M059J (cell line): ENCODE data around the gene HIVEP1. TPM values are rescaled to one million over a fixed set of nuclear protein-coding genes. Genes with fewer than 3 reads are reported as not detected.

Experiments used
- DNase-seq: peaks from one replicate; pipeline ENCODE4 v3.0.0-alpha.2; 2012; ENCODE audit warnings: low read depth
- total RNA-seq: library from RNA; depleted of rRNA; stranded (reverse); fragments of >200 nt; shearing (Covaris generic); gene quantifications from 2 replicates; pipeline ENCODE4 v1.2.3, GENCODE V29; 2014

Gene HIVEP1
- total RNA-seq, 1 experiment from 2014 or later: 20.4 TPM

DNA sequence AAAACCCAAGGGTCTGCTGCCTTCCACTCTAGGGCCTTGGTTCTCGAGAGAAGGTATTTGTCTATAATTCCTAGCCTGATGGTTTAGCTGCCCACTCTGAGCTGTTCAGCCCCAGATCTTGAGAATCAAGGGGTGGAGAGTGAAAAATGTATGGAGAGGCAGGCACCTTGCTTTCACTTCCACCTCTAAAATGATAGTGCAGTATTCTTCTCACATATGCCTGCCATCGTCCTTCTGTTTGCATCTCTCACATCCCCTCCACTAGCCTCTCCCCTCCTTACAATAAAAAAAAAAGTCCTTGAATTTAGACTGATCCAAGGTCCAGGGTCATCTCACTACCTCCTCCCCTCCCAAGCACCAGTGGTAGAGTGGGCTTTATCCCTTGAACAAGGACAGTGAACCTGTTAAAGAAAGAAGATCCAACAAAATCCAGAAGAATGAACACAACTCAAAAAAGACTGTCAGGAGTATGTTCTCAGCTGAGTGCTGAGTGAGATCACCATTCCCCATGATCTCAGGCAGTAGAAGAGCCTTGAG lies 104.2 kb downstream of the HIVEP1 start:
- DNase-seq: no peak

DNA sequence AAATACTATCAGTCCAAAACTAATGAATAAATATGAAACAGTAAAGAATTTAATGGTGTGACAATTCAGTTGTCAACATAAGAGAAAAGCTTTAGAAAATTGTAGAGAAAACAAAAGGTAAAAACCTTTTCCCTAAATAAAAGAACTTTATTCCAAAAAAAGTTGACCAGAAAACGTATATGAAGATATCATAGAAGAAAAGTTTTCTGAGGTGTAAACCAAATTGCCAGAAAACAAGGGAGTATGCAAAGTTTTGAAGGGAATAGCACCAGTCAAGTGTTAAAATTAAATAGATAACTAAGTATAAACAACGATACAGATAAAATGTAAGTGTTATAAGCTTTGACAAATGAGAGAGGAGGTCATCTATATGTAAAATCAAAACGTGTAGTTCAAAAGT lies 104.9 kb downstream of the HIVEP1 start:
- no peak for DNase-seq

DNA sequence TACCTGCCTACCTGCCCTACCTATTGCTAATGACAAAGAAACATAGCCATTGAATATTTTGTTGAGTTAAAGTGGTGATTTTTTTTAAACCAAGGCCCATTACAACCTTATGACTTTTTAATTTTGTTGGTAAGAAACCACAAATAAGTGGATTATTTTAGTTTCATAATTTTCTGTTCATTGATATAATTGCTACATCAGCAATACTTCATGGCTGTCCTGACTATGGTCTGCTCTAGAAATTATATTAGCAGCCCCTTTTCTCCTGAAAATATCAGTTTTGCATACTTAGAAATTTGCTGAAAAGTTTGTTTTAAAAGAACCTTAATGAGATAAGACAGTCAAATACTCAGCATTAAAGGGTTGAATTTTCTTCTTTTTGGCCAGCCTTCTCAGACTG lies 106.5 kb downstream of the HIVEP1 start:
- no peak for DNase-seq

DNA sequence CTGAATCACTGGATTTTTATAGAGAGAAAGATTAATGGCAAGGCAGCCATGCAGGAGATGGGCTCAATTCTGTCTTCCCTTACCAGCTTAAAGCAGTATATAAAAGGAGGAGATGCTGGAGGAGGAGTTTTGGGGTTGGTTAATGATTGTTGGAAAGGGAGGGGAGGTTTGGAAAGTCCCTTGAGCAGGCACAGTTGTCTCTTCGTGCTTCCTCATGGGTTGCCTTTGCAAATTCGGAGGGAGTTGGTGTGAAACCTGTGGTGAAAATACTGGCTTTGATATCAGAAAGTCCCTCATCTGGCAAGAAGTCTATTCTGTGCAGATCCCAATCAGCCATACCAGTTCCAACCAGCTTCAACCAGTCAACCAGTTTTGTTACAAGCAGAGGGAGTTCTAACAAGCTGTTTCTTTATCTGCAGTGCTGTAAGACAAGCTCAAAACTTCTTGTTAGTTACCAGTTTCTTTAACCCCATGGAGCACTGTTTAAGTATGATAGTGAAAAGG lies 107.0 kb downstream of the HIVEP1 start:
- no peak for DNase-seq

DNA sequence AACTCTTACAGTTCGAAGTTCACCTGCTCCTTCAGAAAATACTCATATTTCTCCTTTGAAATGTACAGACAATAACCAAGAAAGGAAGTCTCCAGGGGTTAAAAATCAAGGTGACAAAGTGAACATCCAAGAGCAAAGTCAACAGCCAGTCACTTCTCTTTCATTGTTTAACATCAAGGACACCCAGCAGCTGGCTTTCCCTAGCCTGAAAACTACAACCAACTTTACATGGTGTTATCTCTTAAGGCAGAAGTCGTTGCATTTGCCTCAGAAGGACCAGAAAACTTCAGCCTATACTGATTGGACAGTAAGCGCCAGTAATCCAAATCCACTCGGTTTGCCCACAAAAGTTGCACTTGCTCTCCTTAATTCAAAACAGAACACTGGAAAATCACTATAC lies 113.3 kb downstream of the HIVEP1 start:
- DNase-seq: no peak

DNA sequence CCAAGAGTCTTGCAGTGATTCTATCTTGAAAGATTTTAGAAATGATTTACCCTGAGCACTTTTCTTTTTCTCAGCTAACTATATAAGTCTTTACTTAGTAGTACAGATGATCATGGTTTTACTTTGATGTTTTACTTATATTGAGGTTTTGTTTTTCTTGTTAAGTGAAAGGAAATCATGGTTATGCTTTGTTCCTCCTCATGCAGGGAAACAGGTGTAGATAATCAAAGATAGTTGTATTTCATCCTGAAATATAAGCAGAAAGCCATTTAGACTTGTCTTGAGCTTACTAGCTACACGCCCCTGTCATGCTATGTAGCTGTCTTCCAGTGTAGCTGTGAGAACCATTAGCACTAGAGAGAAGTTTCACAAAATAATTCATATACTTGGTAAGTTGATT lies 113.9 kb downstream of the HIVEP1 start:
- DNase-seq: no peak

DNA sequence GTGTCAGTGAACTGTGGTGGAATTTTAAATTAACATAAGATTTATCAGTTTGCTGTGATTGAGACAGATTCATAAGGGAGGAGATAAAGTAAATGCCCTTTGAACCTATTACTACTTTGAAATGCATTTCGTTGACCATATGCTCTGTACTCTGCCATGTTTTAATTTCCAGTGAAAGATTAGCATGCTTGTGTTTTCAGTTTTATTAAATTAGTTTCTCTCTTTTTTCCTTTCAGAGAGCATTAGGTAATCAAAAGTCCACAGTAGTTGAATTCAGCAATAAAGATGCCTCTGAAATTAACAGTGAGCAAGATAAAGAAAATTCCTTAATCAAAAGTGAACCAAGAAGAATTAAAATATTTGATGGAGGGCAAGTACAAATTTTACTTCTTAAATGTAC lies 117.4 kb downstream of the HIVEP1 start:
- no peak for DNase-seq

DNA sequence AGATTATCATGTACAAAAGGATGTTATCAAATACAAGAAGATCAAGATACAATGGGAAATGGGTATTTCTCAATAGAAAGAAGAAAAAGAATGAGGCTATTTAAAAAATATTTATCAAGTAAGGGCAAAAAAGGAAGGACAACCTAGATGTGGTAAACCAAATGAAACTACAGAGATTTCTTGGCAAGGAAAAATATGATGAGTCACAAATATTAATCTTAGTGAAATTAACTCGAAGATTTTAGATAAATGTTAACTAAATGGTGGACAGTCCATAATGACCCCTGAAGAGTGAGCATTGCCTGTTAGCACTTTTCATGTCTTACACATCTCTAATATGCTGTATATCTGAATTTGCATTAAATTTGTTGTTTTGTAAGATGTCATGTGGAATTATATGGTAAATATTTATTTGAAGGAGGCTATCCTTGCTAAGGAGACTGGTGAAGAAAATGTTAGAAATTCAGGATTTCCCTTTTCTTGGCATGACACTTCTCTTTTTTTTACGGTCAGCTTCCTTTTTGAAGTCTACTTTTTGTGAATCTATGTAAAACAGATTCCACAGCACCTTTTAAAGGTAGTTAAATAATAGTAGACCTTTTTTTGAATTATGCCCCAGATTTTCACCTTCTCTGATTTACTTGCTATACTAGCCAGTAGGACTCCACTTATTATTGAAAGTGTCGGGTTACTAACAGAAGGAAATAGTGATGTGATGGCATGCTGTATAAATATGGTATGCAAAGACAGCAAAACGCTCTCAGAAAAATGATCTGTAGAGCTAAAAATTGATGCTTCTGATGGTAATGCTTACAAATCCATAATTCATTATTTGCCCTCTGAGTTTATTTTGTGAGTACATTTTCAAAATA lies 120.5 kb downstream of the HIVEP1 start:
- DNase-seq: no peak

DNA sequence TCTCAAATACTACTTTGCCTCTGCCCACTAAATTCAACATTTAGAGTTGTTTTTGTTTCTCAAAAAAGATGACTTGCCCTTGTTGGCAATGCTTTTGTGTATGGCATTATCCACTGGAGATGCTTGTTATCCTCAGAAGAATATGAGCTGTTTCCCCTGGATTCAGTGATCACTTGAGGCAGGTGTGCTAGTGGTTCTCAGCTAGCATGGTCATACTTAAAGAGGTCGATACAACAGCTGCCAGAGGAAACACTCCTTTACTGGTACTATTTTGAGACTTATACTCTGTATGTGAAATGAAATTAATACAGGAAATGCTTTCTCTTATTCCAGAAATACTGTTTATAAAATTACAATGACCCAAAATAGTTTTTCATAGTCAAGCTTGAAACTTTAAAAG lies 122.5 kb downstream of the HIVEP1 start:
- no peak for DNase-seq

DNA sequence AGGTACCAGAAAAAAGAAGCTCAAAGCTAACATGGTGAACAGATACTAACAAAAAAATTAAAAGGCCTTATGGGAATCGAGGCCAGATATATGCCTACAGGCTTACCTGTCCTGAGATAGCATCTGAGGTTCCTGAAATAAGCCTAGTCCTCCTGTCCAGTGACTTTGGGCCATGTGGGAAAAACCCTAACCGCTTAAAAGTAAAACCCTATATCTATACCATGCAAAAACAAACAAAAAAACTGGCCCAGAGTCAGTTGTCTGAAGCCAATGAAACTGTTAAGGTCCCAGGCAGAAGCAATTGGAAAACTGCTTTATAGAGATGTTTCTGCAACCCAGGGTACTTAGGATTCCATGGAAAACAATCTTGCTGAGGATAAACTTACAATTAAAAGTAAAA lies 122.9 kb downstream of the HIVEP1 start:
- no peak for DNase-seq

DNA sequence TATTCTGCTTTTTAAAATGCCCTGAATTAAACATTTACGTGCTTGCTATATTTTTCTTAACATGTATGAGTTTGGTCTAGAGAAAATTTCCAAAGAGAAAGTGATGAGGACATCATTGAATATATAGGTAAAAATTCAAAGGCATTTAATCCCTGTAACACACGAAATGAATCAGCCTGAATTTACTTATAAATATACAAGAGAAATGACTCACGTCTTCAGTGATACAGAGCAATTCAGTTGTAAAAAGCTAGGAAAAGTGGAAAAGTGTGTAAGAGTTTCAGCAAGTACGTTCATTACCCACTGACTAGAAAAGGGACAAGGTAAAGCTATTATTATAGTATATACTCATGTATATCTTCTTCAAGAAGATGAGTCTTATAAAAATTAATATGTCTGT lies 124.8 kb downstream of the HIVEP1 start:
- peak; percentile 56 for DNase-seq

DNA sequence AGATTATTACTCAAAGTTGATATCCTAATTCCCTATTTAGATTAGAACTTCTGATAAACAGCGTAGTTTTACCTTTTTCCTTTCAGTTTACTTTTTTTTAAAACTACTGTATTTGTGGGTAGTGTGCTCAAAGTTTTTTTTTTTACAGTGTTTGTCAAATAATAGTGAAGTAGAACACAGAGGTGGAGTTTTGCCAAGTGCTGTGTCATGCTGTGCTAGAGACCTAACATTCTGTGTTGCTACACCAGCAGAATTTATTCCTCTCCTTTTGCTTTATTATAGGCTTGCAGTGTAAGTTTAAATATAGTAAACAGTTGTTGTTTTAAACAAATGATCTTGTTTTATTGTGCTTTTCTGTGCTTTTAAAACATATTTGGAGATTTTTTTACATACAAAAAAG lies 125.4 kb downstream of the HIVEP1 start:
- DNase-seq: peak; percentile 87

DNA sequence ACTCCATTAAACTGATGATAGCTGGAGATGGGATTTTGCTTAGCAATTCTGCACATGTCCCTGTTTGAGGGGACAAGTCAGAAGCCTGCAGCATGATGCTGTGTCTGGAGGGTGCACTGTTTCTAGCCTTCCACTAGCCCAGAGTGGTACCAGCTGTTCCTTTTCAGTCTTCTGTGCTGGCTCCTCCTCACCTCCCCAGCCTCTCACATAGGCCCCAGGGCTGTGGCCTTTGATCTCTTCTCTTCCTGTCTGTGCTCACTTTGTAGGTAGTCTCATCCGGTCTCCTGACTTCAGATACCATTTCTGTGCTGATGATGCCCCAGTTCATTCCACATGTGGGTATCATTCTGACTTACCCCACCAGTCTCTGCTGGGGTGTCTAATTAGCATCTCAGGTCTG lies 126.3 kb downstream of the HIVEP1 start:
- peak; percentile 54 for DNase-seq

DNA sequence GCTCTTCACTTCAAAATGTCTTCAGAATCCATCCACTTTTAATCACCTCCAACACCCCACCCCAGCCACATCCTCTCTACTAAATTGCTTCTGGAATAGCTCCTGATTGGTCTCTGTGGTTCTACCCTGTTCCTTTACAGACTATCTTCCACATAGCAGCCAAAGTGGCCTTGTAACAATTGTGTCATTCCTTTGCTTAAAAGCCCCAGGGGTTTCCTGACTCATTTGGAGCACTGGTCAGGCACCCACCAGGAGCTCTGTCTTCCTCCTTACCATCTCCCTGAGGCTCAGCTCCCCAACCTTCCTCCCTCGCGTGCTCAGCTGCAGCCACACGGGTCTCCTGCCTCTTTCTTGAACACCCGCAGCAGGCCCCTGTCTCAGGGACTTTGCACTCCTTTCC lies 126.8 kb downstream of the HIVEP1 start:
- DNase-seq: peak; percentile 78

DNA sequence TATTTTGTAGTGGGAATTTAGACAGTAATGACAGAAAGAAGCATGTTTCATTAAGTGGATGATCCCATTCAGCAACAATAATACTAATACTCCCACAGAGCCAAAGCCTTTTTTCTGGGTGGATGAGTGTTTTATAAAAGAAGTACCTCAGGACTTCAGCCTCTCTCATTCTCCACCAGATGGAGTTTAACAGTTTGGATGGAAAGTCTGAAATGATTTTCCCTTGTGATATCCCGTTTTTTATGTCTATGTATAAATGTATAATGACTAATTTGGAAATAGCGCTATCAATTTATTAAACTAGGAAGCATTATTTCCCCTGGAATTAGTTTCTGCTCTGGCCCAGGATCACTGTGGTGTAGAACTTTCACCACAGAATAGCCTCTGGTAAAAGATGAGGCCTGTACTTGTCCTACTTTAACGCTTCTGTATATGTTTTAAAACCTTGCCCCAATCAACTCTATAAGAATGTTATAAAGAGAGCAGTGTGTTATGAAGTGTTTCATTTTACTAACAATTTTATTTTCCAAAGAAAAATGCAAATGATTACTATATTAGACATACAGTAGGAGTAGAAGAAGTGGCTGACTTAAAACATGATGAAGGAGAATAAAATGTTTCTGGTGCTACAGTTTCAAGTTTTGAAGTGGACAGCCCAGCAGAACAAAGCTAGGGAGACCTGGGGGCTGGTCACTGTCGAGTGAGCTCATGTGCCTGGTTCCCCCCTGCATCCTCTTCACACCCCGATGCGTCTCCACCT lies 135.6 kb downstream of the HIVEP1 start:
- peak; percentile 59 for DNase-seq

DNA sequence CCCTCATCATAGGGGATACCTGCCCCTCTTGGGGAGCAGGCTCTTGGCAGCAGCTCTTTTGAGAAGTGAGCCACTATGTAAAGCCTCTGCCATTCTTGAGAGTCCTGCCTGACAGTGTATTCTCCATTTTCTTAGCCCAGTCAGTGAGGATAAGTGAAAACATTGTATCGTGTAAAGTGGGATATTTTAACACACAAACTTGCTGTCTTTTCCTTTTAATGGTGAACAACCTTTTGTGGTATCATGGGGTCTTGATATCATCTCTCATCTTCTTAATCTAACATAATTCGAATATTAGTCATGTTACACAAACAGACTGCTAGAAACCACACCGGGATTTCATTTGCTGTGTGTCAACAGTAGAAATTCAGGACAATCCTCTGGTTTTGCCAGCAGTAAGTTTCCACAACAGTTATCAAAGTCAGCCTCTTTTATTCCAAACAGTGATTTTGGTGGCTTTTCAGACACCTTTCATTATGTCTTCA lies 136.2 kb downstream of the HIVEP1 start:
- peak; percentile 93 for DNase-seq

DNA sequence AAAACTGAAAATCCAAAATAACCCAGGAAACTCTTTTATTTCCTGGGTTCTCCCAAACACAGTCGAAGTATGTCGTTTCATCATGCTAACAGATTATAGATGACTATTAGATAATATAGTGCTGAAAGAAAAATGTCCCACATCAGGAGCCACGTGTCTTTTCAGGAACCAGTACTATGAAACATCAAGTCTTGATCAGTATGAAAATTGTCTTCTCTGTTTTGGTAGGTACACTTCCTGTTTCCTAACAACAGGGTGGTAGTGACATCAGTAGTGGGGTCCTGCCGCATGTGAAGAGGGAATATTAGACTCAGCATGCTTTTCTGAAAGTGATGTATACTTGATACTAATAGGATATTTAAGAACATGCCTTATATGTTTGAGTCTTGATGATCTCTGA lies 136.7 kb downstream of the HIVEP1 start:
- peak; percentile 44 for DNase-seq

DNA sequence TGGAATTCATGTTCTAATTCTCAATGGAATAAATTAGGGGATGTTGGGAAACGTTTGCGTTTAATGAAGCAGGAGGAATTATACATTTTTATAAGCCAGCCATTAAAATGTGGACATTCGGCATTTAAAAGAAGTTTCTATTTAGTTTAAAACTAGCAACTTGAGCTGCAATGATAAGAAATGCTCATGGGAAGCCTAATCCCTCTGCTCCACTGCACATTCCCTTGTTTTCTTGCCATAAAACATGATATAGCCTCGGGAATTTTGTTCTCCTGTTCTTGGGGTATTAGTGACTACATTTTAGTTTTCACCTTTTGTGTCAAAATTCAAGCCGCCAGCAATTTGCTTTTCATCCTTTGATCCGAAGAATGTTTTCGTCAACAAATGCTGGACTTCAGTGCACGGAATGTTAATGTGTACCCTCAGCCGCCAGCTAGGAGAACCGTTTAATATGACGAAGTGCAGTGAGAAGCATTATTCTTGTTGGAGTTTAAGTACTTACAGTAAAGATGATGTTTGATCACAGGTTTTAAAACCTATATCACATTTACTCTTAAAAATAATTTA lies 137.9 kb downstream of the HIVEP1 start:
- no peak for DNase-seq

DNA sequence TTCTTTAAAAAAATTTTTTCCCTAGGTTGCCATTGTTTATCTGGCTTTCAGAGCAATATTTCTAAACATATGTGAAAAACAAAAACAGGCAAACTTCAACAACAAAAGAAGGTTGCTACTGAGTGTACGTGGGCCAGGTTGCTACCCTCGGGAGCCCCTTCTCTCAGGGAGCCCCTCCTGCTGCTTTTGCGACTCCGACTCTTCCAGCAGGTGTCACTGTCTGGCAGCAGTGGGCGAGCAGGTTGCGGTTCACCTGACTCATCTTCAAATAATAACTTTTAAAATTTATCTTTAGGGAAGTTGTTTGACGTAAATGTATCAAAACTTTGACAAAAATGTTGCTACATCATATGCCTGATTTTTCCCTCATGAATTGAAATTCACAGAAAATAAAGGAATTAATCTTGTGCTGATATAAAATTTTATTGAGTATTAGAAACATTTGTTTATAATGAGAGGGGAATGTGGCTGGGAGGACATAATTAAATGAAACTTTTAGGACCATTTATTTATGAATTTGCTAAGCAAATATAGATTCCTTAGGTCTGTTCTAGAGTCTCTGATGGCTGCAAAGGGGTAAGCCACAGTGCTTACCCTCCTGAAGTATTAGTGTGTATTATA lies 138.8 kb downstream of the HIVEP1 start:
- peak; percentile 39 for DNase-seq

DNA sequence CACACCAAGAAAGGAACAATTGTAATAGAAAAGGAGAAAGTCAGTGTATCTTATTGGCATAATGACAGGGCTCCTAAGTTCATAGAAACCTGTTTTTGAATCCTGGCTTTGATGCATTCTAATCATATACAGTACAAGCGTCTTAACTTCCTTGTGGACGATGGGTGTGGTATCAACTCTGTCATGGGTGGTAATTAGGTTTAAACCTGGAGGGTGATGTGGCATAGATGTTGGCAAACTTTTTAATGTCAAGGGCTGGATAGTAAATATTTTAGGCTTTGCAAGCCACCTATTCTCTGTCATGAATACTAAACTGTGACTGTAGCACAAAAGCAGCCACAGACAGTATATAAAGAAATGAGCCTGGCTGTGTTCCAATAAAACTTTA lies 139.3 kb downstream of the HIVEP1 start:
- no peak for DNase-seq

DNA sequence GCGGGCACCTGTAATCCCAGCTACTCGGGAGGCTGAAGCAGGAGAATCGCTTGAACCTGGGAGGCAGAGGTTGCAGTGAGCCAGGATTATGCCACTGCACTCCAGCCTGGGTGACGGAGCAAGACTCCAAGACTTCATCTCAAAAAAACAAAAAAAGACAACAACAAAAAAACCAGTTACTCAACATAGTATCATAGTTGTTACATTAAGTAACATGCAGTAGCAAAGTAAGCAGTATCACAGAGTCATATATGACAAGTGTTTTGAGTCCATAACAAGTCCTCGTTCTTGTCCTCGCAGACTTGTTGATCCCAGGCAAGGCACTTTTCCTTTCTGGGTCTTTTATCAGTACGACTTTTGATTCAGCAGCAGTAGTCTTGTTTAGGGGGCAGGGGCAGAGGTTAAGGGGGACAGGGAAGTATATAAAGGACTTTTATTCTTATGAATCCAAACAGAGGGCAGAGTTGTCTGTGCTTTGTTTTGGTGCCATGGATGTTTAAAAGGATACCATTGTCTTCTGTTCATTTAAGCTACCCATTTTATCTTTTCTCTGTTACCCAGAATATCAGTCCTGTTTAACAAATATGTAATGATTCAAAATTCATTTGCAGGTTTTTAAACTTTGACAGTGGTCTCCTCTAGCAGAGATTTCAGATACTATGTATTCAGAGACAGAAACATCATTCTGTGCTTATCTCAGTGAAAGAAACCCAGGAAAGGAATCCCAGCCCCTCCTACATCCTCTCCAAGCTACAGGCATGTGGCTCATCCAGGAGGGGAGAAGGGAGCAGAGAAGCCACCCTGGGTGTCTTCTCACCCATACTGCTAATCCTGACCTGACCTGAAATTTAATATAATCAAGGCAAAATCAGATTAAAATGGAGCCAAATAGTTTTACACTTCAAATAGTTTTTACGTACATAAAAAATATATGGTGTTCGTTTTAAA lies 140.2 kb downstream of the HIVEP1 start:
- no peak for DNase-seq
